HEK293 (cell line): ENCODE results near the gene GMEB2.
"Not testable (repeated sequence)": the region's sequence is repeated elsewhere in the genome, so short reads cannot be mapped to it uniquely, and the experiment has no call there.

Experiments used
- CTCF ChIP-seq: fragments of 450-650 bp; formaldehyde crosslinking; IDR thresholded peaks from 2 replicates; pipeline ENCODE4 v1.5.1; 2016; ENCODE audit warnings: missing biosample characterization, missing genetic modification characterization
- REST ChIP-seq: fragments of 450-650 bp; formaldehyde crosslinking; IDR thresholded peaks from 2 replicates; pipeline ENCODE4 v1.5.1; 2016; ENCODE audit warnings: missing biosample characterization, missing genetic modification characterization
- ZNF324 ChIP-seq: fragments of 450-650 bp; formaldehyde crosslinking; IDR thresholded peaks from 2 replicates; pipeline ENCODE4 v1.5.1; 2016; ENCODE audit warnings: missing biosample characterization, missing genetic modification characterization
- ZNF416 ChIP-seq: fragments of 450-650 bp; formaldehyde crosslinking; IDR thresholded peaks from 2 replicates; pipeline ENCODE4 v1.5.1; 2016; ENCODE audit warnings: missing biosample characterization, missing genetic modification characterization

- TF ChIP-seq ZNF416, REST, CTCF, ZNF324 (tag by site-specific recombination): not testable (repeated sequence)
Measured at GRCh38 chr20:63640686-63641085, 13.8 kb upstream of the GMEB2 start.
